H9 (cell line): Measurements from ENCODE around the gene ETV7. TPM values are rescaled to one million over a fixed set of nuclear protein-coding genes. Genes with fewer than 3 reads are reported as not detected.

Source experiments
- DNase-seq: peaks from one replicate; pipeline ENCODE4 v3.0.0-alpha.2; 2017
- H2AFZ ChIP-seq: one replicate; pipeline ENCODE4 v1.6.1; 2013; ENCODE audit warnings: mild to moderate bottlenecking, low read length, control low read depth, moderate library complexity
- H2AK5ac ChIP-seq: 2 replicates; pipeline ENCODE4 v1.6.1; 2013; ENCODE audit warnings: low read length, control low read depth, mixed read lengths; ENCODE audit not compliant: insufficient read length
- H2BK120ac ChIP-seq: one replicate; pipeline ENCODE4 v1.6.1; 2013; ENCODE audit warnings: low read depth, mild to moderate bottlenecking, low read length, control low read depth, inconsistent platforms; ENCODE audit not compliant: poor library complexity, severe bottlenecking
- H2BK12ac ChIP-seq: 2 replicates; pipeline ENCODE4 v1.6.1; 2013; ENCODE audit warnings: low read length, control low read depth, mixed read lengths, low read depth; ENCODE audit not compliant: insufficient read length
- H2BK15ac ChIP-seq: 2 replicates; pipeline ENCODE4 v1.6.1; 2013; ENCODE audit warnings: low read depth, low read length, control low read depth
- H2BK20ac ChIP-seq: one replicate; pipeline ENCODE4 v1.6.1; 2013; ENCODE audit warnings: low read depth, mild to moderate bottlenecking, low read length, control low read depth, inconsistent platforms; ENCODE audit not compliant: poor library complexity, severe bottlenecking
- H2BK5ac ChIP-seq: 2 replicates; pipeline ENCODE4 v1.6.1; 2013; ENCODE audit warnings: low read length, control low read depth, mixed read lengths; ENCODE audit not compliant: insufficient read length
- H3K14ac ChIP-seq: 2 replicates; pipeline ENCODE4 v1.6.1; 2013; ENCODE audit warnings: low read length, control low read depth; ENCODE audit not compliant: insufficient read depth
- H3K18ac ChIP-seq: 2 replicates; pipeline ENCODE4 v1.6.1; 2013; ENCODE audit warnings: low read depth, mild to moderate bottlenecking, mixed read lengths, low read length, control low read depth; ENCODE audit not compliant: insufficient read length
- H3K23ac ChIP-seq: 2 replicates; pipeline ENCODE4 v1.6.1; 2013; ENCODE audit warnings: low read length, control low read depth, mixed read lengths, low read depth; ENCODE audit not compliant: insufficient read length
- H3K23me2 ChIP-seq: 2 replicates; pipeline ENCODE4 v1.6.1; 2013; ENCODE audit warnings: low read depth, mild to moderate bottlenecking, mixed read lengths, low read length, control low read depth; ENCODE audit not compliant: insufficient read length, poor library complexity, severe bottlenecking
- H3K27ac ChIP-seq: 2 replicates; pipeline ENCODE4 v1.5.1; 2013; ENCODE audit warnings: low read length, control low read depth, mixed read lengths, low read depth; ENCODE audit not compliant: insufficient read length
- H3K27me3 ChIP-seq: 2 replicates; pipeline ENCODE4 v1.6.1; 2013; ENCODE audit warnings: low read length, control low read depth, inconsistent platforms; ENCODE audit not compliant: insufficient read depth
- H3K4ac ChIP-seq: 2 replicates; pipeline ENCODE4 v1.6.1; 2013; ENCODE audit warnings: low read depth, mild to moderate bottlenecking, control low read depth, inconsistent platforms, low read length, moderate library complexity
- H3K4me1 ChIP-seq: 2 replicates; pipeline ENCODE4 v1.6.1; 2013; ENCODE audit warnings: low read length, control low read depth, inconsistent platforms; ENCODE audit not compliant: insufficient read depth
- H3K4me2 ChIP-seq: 2 replicates; pipeline ENCODE4 v1.6.1; 2013; ENCODE audit warnings: low read length, control low read depth, mixed read lengths; ENCODE audit not compliant: insufficient read length, insufficient read depth
- H3K56ac ChIP-seq: 2 replicates; pipeline ENCODE4 v1.6.1; 2013; ENCODE audit warnings: low read depth, mild to moderate bottlenecking, mixed read lengths, low read length, control low read depth; ENCODE audit not compliant: insufficient read length
- H3K79me1 ChIP-seq: 2 replicates; pipeline ENCODE4 v1.6.1; 2013; ENCODE audit warnings: low read depth, mild to moderate bottlenecking, moderate library complexity, low read length, control low read depth, inconsistent platforms; ENCODE audit not compliant: insufficient read depth, poor library complexity, severe bottlenecking
- H3K79me2 ChIP-seq: 2 replicates; pipeline ENCODE4 v1.6.1; 2013; ENCODE audit warnings: low read length, control low read depth, inconsistent platforms; ENCODE audit not compliant: insufficient read depth
- H3K9ac ChIP-seq: 2 replicates; pipeline ENCODE4 v1.6.1; 2013; ENCODE audit warnings: low read length, control low read depth, mixed read lengths; ENCODE audit not compliant: insufficient read length; ENCODE audit errors: extremely low read depth
- H3K9me3 ChIP-seq: one replicate; pipeline ENCODE4 v1.6.1; 2013; ENCODE audit warnings: low read depth, low read length, inconsistent platforms; ENCODE audit not compliant: control insufficient read depth
- H3T11ph ChIP-seq: one replicate; pipeline ENCODE4 v1.6.1; 2013; ENCODE audit warnings: mild to moderate bottlenecking, low read length, control low read depth, inconsistent platforms
- H4K20me1 ChIP-seq: one replicate; pipeline ENCODE4 v1.6.1; 2013; ENCODE audit not compliant: control insufficient read depth, insufficient read length, insufficient read depth
- H4K5ac ChIP-seq: 2 replicates; pipeline ENCODE4 v1.6.1; 2013; ENCODE audit warnings: low read depth, mild to moderate bottlenecking, mixed read lengths, low read length, control low read depth; ENCODE audit not compliant: insufficient read length
- H4K8ac ChIP-seq: replicated peaks from 2 replicates; pipeline ENCODE4 v1.6.1; 2013; ENCODE audit warnings: low read length, control low read depth, mixed read lengths, low read depth; ENCODE audit not compliant: insufficient read length
- H4K91ac ChIP-seq: 2 replicates; pipeline ENCODE4 v1.6.1; 2013; ENCODE audit warnings: low read depth, mild to moderate bottlenecking, moderate library complexity, mixed read lengths, low read length, control low read depth; ENCODE audit not compliant: insufficient read length
- H3K27ac Mint-ChIP-seq, 3 experiments: 2 replicates in 2 of 3; 3 replicates in 1 of 3; pipeline ENCODE4 v1.8.0; 2020 to 2021; ENCODE audit warnings: mixed read lengths in 3 of 3, mild to moderate bottlenecking in 1 of 3, moderate library complexity in 1 of 3
- H3K27me3 Mint-ChIP-seq: 2 replicates; pipeline ENCODE4 v1.8.0; 2021; ENCODE audit warnings: low read depth, mild to moderate bottlenecking, moderate library complexity, mixed read lengths
- H3K36me3 Mint-ChIP-seq, 3 experiments: 2 replicates in 2 of 3; 3 replicates in 1 of 3; pipeline ENCODE4 v1.8.0; 2020 to 2021; ENCODE audit warnings: low read depth in 3 of 3, mixed read lengths in 3 of 3; ENCODE audit not compliant: insufficient read depth in 1 of 3
- H3K4me1 Mint-ChIP-seq, 2 experiments: 2 replicates each; pipeline ENCODE4 v1.8.0; 2020; ENCODE audit warnings: mixed read lengths in 2 of 2
- H3K4me3 Mint-ChIP-seq, 2 experiments: 2 replicates in 1 of 2; 3 replicates in 1 of 2; pipeline ENCODE4 v1.8.0; 2020 to 2021; ENCODE audit warnings: mild to moderate bottlenecking in 2 of 2, mixed read lengths in 2 of 2, moderate library complexity in 1 of 2
- H3K9me3 Mint-ChIP-seq, 2 experiments: 2 replicates in 1 of 2; 3 replicates in 1 of 2; pipeline ENCODE4 v1.8.0; 2020; ENCODE audit warnings: mild to moderate bottlenecking in 2 of 2, mixed read lengths in 2 of 2, moderate library complexity in 1 of 2
- WGBS: extraction: QIAGEN DNeasy Blood & Tissue Kit; methylation state at CpG from one replicate; pipeline ENCODE4 v1.1.7; 2013; ENCODE audit warnings: missing lambda C conversion rate, low lambda C conversion rate, mixed read lengths; ENCODE audit not compliant: insufficient read length; ENCODE audit errors: extremely low coverage; 5-methylcytosine and 5-hydroxymethylcytosine counted together
- total RNA-seq: library from RNA; stranded (reverse); gene quantifications from 2 replicates; pipeline ENCODE4 v1.2.1, GENCODE V29; 2021
- TF ChIP-seq, protein P1 (sequence below): fragments of 200-600 bp; sonication (generic); conservative IDR thresholded peaks from 3 replicates; pipeline ENCODE4 v1.8.0; 2021; ENCODE audit warnings: antibody characterized with exemption, mild to moderate bottlenecking

ETV7 gene
- total RNA-seq, 1 experiment from 2014 or later = 0.92 TPM

DNA sequence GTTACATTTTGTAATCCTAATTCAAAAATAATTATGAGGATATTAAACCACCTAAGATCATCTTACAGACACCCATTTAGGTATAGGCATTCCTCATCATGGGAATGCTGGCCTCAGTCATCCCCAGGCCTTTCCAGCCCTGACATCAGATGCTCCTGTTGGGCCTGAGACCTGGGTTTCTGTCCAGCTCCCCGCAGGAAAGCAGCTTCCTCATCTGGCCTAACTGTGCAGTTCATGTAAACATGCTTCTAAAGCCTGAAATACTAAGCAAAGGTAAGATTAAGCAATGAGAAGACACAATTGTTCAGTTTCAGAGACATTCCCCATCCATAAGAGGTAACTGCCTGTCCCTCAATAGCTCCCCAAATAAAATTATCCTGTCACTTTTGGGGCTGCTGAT, 19.0 kb downstream of the ETV7 start:
- no peaks in the 10 kb centered on the region for H3K79me1 ChIP-seq
- no peak overlapping the region for H2BK120ac ChIP-seq
- H3K14ac ChIP-seq = no peak overlapping the region
- H3K27ac Mint-ChIP-seq = no peak overlapping the region
- no peak overlapping the region for H2BK15ac ChIP-seq
- no peaks in the 10 kb centered on the region for H3K27me3 ChIP-seq
- H3K27ac ChIP-seq = no peak overlapping the region
- no peaks in the 10 kb centered on the region for H4K20me1 ChIP-seq
- no peak overlapping the region for H2AK5ac ChIP-seq
- no peak overlapping the region for H3K4me3 Mint-ChIP-seq
- peaks cover 0 to 4% of the 10 kb centered on the region in 2 experiments; a peak in 2 of 5 replicates for H3K9me3 Mint-ChIP-seq
- H3K36me3 Mint-ChIP-seq = peaks cover 0 to 7% (median 0%) of the 10 kb centered on the region in 3 experiments; a peak in 2 of 7 replicates
- H3K56ac ChIP-seq = no peak overlapping the region
- no peak overlapping the region for H2BK5ac ChIP-seq
- H4K5ac ChIP-seq = no peak overlapping the region
- no peak for DNase-seq
- H2BK20ac ChIP-seq = no peak overlapping the region
- no peak overlapping the region for H3K18ac ChIP-seq
- no peak overlapping the region for H3T11ph ChIP-seq
- 0 out of 2 replicates have a peak, but pooled peaks cover 2% of the 10 kb centered on the region for H3K79me2 ChIP-seq
- no peak overlapping the region for H2AFZ ChIP-seq
- no peak overlapping the region for H2BK12ac ChIP-seq
- peaks cover 2% of the 10 kb centered on the region for H3K27me3 Mint-ChIP-seq
- no peaks in the 10 kb centered on the region for H3K23me2 ChIP-seq
- H4K91ac ChIP-seq = no peak overlapping the region
- H3K9ac ChIP-seq = no peak overlapping the region
- TF ChIP-seq, protein P1, sequence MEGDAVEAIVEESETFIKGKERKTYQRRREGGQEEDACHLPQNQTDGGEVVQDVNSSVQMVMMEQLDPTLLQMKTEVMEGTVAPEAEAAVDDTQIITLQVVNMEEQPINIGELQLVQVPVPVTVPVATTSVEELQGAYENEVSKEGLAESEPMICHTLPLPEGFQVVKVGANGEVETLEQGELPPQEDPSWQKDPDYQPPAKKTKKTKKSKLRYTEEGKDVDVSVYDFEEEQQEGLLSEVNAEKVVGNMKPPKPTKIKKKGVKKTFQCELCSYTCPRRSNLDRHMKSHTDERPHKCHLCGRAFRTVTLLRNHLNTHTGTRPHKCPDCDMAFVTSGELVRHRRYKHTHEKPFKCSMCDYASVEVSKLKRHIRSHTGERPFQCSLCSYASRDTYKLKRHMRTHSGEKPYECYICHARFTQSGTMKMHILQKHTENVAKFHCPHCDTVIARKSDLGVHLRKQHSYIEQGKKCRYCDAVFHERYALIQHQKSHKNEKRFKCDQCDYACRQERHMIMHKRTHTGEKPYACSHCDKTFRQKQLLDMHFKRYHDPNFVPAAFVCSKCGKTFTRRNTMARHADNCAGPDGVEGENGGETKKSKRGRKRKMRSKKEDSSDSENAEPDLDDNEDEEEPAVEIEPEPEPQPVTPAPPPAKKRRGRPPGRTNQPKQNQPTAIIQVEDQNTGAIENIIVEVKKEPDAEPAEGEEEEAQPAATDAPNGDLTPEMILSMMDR = no peak
- H3K4me2 ChIP-seq = no peak overlapping the region
- no peaks in the 10 kb centered on the region for H3K4me1 ChIP-seq
- H4K8ac ChIP-seq = no peak overlapping the region
- peaks cover 6 to 17% of the 10 kb centered on the region in 2 experiments for H3K4me1 Mint-ChIP-seq
- no peak overlapping the region for H3K23ac ChIP-seq
- no peaks in the 10 kb centered on the region for H3K9me3 ChIP-seq
- no CpG with 5 or more reads among the region's 1 CpG for WGBS
- no peak overlapping the region for H3K4ac ChIP-seq
